Measurements from ENCODE around the gene DOK3.

- no peak for TF ChIP-seq PATZ1 (CRISPR knock-in tag; IDR thresholded peaks at IDR 0.05; ENCODE audit: borderline replicate concordance)
- no peak for TF ChIP-seq ZNF565 (CRISPR knock-in tag; conservative IDR thresholded peaks at IDR 0.05; ENCODE audit: low read depth)
- no peak for TF ChIP-seq TSHZ2 (CRISPR knock-in tag; IDR thresholded peaks at IDR 0.05)
- TF ChIP-seq CSRNP3 (CRISPR knock-in tag; IDR thresholded peaks at IDR 0.05) = no peak
- no peak for TF ChIP-seq RARB (CRISPR knock-in tag; IDR thresholded peaks at IDR 0.05)
- no peak for TF ChIP-seq ESRRG (CRISPR knock-in tag; IDR thresholded peaks at IDR 0.05)
- TF ChIP-seq OSR1 (CRISPR knock-in tag; IDR thresholded peaks at IDR 0.05) = no peak
- TF ChIP-seq ISL1 (CRISPR knock-in tag; IDR thresholded peaks at IDR 0.05) = no peak
- no peak for TF ChIP-seq CREB5 (CRISPR knock-in tag; IDR thresholded peaks at IDR 0.05; ENCODE audit: low read depth)
- no peak for TF ChIP-seq ZFP30 (CRISPR knock-in tag; IDR thresholded peaks at IDR 0.05)
- TF ChIP-seq ZNF70 (CRISPR knock-in tag; IDR thresholded peaks at IDR 0.05) = no peak
- no peak for TF ChIP-seq ZNF8 (CRISPR knock-in tag; IDR thresholded peaks at IDR 0.05)
- no peak for TF ChIP-seq TOX (CRISPR knock-in tag; IDR thresholded peaks at IDR 0.05; ENCODE audit: borderline replicate concordance)
Observed at GRCh38 chr5:177509381-177509951, at the start of gene DOK3.

Measured in SK-N-SH treated with all-trans-retinoic acid at 6 μM for 48 hours (cell line).